Activated T-cell treated with anti-CD3 and anti-CD28 coated beads for 24 hours (primary cell): Measurements from ENCODE around the gene FES.
"Not testable (repeated sequence)": the region's sequence is repeated elsewhere in the genome, so short reads cannot be mapped to it uniquely, and the experiment has no call there.

ENCODE experiments used
- DNase-seq: peaks from one replicate; pipeline ENCODE4 v3.0.0-alpha.2; 2020; ENCODE audit warnings: low read depth

The FES gene

GRCh38 chr15:90883976-90884718, at the start of gene FES:
Gene FES, plus strand, starts transcription at chr15:90884504. Its CDS starts 542 bp downstream, at chr15:90885046.
- no peak for DNase-seq

GRCh38 chr15:90834626-90835025, 49.7 kb upstream of the FES start:
- DNase-seq: no peak

DNA sequence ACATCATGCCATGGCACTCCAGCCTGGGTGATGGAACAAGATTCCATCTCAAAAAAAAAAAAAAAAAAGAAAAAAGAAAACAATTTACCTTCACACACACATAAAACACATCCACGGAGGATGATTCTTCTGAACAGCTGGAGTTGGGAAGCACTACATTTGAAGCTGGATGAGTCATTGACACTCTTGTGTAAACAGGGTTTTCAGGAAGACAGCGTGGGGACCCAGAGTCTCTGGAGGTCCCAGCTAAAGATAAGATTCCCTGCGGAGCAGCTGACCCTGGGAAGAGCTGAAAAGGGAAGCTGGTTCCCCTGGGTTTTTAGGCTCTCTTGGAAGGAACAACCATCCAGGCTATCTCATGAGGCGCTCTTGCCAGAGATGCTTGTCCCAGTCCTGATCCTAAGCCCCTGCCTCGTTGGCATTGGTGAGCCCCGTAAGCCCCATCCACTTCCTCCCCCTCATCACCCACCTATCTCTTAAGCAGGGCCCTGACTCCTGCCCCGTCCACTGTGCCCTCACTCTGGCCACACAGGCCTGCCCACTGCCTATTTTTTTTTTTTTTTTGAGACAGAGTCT, 47.9 kb upstream of the FES start:
- DNase-seq: no peak

DNA sequence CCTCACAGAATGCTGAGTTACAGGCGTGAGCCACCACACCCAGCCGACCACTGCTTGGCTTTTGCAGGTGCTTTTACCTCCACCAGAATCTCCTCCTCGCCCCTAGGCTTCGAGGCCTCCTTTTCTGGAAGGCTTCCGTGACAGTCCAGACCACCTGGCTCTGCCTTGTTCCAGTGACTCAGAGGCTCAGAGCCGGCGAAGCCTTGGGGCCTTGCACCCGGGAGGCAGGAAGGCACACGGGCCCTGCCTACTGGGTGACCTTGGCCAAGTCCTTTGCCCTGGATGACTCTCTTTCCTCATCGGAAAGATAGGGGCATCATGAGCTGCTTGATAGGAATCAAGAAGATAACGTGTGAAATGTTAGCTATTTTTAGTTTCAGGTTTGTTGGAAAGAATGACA, 47.2 kb upstream of the FES start:
- no peak for DNase-seq

DNA sequence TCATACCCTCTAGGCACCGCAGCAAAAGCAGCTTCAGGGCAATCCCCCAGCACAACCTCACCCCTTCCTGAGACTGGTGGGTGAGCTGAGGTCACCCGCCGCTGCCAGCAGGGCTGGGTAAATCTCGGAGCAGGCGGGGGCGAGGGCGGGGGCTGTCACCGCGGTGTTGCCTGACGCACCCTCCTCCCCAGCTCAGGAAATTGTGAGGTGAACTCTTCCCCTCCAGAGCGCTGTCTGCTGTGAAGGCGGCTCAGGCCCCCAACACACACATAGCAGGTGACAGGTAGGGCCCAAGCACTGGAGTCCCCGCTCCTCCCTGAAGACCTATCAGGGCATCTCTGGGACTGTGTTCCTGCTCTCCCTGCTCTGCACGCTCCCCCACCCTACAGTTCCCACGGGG, 46.2 kb upstream of the FES start:
- DNase-seq: peak; percentile 80

- no peak for DNase-seq
Observed at GRCh38 chr15:90838544-90838943, 45.8 kb upstream of the FES start.

DNA sequence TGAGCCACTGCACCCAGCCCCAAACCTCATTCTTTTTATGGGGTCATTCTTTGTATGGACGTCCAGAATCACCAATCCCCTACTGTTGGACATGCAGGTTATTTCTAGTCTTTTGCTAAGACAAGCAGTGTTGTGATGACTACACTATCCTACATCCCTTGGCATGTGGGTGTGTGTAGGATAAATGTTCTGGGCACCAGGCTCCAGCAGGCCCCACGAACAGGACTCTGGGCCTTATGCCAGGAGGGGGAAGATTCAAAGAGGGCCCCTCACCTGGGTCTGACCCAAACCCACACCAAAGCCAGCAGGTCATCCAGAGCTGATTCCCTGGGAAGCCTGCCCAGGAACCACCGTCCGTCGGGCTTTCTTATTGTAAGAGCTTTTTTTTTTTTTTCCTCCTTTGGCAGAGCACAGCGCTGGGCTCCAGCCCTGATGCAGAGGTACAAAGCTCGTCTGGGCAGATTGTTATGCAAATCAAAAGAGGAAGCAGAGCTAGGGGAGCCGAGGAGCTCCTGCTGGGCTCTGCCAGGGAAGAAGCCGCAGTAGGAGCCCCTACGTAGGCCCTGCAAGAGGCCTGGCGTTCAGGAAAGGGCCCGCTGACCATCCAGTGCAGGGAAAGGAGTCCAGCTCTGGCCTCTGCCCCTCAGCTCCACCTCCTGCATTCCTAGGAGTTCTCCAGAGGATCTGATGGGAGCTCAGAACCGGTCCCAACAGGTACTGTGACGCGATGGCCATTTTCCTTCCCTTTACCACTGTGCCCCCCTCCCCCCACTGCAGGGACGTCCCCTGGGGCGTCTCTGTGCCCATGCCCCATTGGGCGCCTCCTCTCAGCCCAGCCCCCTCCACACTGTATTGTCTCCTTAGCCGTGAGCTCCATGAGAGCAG, 44.9 kb upstream of the FES start:
- DNase-seq: no peak

DNA sequence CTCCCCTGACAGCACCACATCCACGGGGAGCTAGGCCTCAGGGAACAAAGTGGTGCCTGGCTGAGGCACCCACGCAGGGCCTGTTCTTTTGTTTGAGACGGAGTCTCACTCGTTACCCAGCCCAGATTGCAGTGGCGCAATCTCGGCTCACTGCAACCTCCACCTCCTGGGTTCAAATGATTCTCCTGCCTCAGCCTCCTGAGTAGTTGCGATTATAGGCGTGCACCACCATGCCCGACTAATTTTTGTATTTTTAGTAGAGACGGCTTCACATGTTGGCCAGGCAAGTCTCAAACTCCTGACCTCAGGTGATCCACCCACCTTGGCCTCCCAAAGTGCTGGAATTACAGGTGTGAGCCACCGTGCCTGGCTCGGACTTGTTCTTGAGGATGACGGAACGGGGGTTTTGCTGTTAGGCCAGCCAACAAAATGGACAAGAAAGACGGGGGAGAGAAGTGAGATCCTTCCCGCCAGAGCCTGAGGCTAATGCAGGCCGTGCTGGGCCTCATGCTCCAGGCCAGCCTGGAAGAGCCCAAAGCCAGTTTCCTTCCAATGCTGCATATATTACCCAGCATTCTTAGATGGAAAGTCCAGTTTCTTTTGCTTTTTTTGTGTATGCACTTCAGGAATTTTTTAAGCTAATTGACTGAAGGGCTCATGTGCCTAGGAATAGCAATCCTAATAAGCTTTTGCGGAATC, 44.0 kb upstream of the FES start:
- DNase-seq: no peak

GRCh38 chr15:90840954-90841353, 43.4 kb upstream of the FES start:
- DNase-seq: no peak

DNA sequence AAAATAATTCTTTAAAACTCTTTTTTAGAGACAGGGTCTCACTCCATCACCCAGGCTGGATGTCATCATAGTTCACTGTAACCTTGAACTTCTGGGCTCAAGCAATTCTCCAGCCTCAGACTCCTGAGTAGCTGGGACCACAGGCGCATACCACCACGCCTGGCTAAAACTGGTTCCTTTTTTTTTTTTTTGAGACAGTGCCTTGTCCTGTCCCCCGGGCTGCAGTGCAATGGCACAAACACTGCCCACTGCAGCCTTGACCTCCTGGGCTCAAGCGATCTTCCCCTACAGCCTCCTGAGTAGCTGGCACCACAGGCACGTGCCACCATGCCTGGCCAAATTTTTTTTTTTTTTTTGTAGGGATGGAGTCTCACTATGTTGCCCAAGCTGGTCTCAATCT, 39.6 kb upstream of the FES start:
- DNase-seq: no peak

GRCh38 chr15:90845201-90845949, 38.9 kb upstream of the FES start:
- DNase-seq: no peak

- DNase-seq: not testable (repeated sequence)
Observed at GRCh38 chr15:90849424-90849823, 34.9 kb upstream of the FES start.

DNA sequence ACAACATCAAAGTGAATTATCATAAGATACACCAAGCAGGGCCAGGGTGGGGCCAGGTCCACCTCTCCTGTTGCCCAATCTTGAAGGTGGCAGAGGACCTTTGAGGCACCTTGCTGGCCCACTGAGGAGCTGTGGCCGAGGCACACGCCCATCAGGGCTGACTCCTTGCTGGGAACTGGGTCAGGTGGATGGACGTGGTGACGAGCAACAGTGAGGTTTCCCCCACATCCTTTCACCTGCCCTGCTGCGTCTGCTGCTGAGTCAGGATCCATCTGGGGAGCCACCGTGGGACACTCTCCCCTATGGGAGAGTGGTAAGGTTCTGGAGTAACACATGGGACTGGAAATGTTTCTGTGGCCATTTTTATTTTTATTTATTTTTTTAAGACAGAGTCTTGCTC, 33.2 kb upstream of the FES start:
- DNase-seq: no peak

GRCh38 chr15:90851940-90852339, 32.4 kb upstream of the FES start:
- DNase-seq: no peak

DNA sequence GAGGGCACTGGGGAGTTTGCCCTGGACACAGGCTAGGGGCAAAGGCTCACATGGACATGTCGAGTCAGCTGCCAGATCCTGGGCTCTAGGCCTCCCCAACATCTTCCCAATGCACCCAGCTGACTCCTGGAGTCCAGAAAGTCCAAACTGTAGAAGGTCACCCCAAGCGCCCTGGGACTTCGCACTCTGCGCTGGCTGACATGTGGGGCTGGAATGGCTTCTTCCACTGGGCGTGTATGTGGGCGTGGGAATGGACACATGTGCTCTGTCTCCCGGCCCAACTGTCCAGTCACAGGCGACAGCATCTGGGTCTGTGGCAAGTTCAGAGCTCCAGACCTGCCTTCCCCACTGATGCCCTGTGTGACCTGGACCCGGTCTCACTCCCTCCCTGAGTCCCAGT, 29.2 kb upstream of the FES start:
- DNase-seq: no peak

DNA sequence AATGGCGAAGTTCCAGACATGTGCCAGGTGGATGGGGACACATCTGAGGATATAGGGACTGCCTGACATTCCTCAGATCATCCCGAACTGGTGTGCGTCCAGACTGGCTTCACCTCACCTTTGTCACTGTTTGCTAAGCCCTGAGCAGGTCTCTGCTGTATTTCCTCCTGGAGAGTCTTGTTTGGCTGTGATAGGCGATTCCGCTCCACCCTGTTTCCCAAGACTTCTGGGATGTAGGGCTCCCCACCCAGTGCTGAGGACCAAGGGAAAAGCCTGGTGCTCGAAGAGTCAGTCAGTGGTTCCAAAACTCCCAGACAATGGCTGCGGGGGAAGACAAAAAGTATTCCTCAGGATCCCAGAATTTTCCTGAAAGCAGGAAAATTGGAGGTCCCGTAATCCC, 27.0 kb upstream of the FES start:
- no peak for DNase-seq

DNA sequence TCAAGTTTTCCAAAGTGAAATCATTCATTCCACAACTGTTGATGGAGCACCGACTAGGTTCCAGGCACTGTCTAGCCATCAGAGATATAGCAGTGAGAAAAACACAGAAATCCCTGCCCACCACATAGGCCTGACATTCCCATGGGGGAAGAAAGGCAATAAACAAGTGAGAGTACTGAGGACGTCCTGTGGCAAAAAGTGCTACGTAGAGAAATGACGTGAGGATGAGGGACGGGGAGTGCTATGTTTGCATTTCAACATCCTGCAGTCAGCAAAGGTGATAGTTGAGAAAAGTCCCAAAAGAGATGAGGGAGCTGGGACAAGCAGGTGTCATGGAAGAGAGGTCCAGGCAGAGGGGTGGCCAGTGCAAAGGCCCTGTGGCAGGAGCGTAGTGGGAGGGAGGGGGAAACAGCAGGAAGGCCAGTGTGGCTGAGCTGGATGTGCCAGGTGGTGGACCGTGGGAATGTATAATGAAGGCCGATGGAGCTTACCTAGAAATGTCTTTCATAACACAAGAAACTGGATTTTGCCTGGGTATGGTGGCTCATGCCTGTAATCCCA, 26.3 kb upstream of the FES start:
- no peak for DNase-seq

GRCh38 chr15:90859234-90860131, 24.8 kb upstream of the FES start:
- no peak for DNase-seq

DNA sequence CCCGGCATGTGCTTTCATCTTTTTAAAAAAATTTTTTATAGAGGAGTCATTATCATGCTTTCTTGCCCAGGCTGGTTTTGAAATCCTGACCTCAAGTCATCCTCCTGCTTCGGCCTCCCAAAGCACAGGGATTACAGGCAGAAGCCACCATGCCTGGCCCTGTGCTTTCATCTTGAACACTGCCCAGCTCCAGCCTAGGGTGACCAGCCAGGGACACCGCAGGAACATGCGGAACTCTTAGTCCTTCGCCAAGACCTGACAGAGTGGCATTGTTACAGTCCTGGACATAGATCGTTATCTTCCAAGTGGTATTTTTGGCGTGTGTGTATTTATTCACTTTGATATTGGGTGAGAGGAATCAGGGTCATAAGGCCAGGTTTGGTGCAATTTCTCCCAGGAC, 23.9 kb upstream of the FES start:
- DNase-seq: no peak

- no peak for DNase-seq
Observed at GRCh38 chr15:90860942-90861675, 23.2 kb upstream of the FES start.
